Suprapubic skin (tissue), 4 donors: Measurements from ENCODE around the gene DNAAF1. TPM values are rescaled to one million over a fixed set of nuclear protein-coding genes. Genes with fewer than 3 reads are reported as not detected.

Experiments
- DNase-seq, 2 donors: peaks; one replicate each; pipeline ENCODE4 v3.0.0-alpha.2; 2019; ENCODE audit warnings: low spot score in 2 of 2
- H3K27ac ChIP-seq: fragments of 200-600 bp; sonication (generic); one replicate; pipeline ENCODE4 v1.5.1; 2019
- H3K27me3 ChIP-seq: fragments of 200-600 bp; sonication (generic); one replicate; pipeline ENCODE4 v1.5.1; 2019
- H3K36me3 ChIP-seq: fragments of 200-600 bp; sonication (generic); one replicate; pipeline ENCODE4 v1.5.1; 2019
- H3K4me1 ChIP-seq: fragments of 200-600 bp; sonication (generic); one replicate; pipeline ENCODE4 v1.5.1; 2019
- H3K4me3 ChIP-seq: fragments of 200-600 bp; sonication (generic); one replicate; pipeline ENCODE4 v1.5.1; 2019; ENCODE audit warnings: mild to moderate bottlenecking
- H3K9me3 ChIP-seq: fragments of 200-600 bp; sonication (generic); one replicate; pipeline ENCODE4 v1.5.1; 2019
- EP300 ChIP-seq: sonication (generic); formaldehyde crosslinking; IDR thresholded peaks from one replicate; pipeline ENCODE4 v1.6.1; 2017; ENCODE audit warnings: antibody characterized with exemption
- POLR2A ChIP-seq, 2 donors: fragments of 450-650 bp; IDR thresholded peaks; one replicate each; pipeline ENCODE4 v1.6.1; 2017; ENCODE audit warnings: antibody characterized with exemption in 2 of 2, mild to moderate bottlenecking in 2 of 2, moderate library complexity in 2 of 2
- POLR2AphosphoS5 ChIP-seq, 3 donors: sonication (generic); formaldehyde crosslinking; IDR thresholded peaks; one replicate each; pipeline ENCODE4 v1.6.1; 2017; ENCODE audit warnings: antibody characterized with exemption in 3 of 3
- whole genome bisulfite sequencing: methylation state at CpG from one replicate; pipeline ENCODE4 v1.1.5; 2018; 5-methylcytosine and 5-hydroxymethylcytosine counted together
- total RNA-seq, 4 donors: library from RNA; depleted of rRNA; stranded (reverse); fragments of >200 nt; gene quantifications; one replicate each; pipeline ENCODE4 v1.1.0, GENCODE V29; 2016
- TF ChIP-seq, protein P1 (sequence below), 2 donors: fragments of 200-600 bp in 1 of 2; fragments of 450-650 bp in 1 of 2; sonication (generic) in 1 of 2; IDR thresholded peaks; one replicate each; pipeline ENCODE4 v1.5.1; 2016 to 2019; ENCODE audit warnings: antibody characterized with exemption in 2 of 2, mild to moderate bottlenecking in 1 of 2, moderate library complexity in 1 of 2

The DNAAF1 gene
- total RNA-seq, 4 donors from 2014 or later = 0.72 to 0.89 TPM; not detected in 2

DNA sequence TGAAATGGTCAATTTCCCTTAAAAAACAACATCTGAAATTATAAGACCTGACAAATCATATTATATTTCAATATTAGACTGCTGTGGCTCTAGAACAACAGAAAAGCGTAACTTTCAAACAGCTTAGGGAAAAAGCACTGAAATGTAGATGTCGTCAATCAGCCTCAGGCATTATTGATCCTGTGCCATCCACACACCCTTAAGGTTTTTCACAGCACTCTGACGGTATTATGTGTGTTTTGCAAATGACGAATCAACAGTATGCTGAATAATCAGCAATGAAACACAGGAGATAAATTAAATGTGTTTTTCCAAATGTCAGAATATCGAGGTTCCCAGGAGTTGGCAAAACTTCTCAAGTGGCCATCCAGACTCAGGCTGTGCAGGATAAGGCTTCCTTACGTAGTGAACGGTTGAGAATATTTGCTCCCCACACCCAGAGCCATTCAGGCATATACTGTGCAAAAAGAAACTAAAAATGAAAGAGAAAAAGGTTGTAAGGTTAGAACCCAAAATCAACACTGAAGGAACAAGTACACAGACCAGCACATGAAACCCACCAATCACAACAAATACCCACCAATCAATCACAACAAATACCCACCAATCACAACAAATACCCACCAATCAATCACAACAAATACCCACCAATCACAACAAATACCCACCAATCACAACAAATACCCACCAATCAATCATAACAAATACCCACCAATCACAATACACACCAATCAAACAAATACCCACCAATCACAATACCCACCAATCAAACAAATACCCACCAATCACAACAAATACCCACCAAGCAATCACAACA lies 20.6 kb upstream of the DNAAF1 start:
- Histone ChIP-seq H3K27me3 (no peaks in the 10 kb centered on the region), H3K4me1 (peaks cover 3% of the 10 kb centered on the region), H3K27ac (no peak overlapping the region), H3K36me3 (peaks cover 37% of the 10 kb centered on the region), H3K4me3 (no peak overlapping the region), H3K9me3 (no peaks in the 10 kb centered on the region)
- WGBS = 84% methylated on average over 7 of the region's 7 CpGs
- TF ChIP-seq POLR2A (IDR thresholded peaks at IDR 0.05) (no peak), POLR2AphosphoS5 (IDR thresholded peaks at IDR 0.05) (no peak), EP300 (no peak)
- TF ChIP-seq, protein P1, sequence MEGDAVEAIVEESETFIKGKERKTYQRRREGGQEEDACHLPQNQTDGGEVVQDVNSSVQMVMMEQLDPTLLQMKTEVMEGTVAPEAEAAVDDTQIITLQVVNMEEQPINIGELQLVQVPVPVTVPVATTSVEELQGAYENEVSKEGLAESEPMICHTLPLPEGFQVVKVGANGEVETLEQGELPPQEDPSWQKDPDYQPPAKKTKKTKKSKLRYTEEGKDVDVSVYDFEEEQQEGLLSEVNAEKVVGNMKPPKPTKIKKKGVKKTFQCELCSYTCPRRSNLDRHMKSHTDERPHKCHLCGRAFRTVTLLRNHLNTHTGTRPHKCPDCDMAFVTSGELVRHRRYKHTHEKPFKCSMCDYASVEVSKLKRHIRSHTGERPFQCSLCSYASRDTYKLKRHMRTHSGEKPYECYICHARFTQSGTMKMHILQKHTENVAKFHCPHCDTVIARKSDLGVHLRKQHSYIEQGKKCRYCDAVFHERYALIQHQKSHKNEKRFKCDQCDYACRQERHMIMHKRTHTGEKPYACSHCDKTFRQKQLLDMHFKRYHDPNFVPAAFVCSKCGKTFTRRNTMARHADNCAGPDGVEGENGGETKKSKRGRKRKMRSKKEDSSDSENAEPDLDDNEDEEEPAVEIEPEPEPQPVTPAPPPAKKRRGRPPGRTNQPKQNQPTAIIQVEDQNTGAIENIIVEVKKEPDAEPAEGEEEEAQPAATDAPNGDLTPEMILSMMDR (IDR thresholded peaks at IDR 0.05) = no peak
- DNase-seq = no peak

DNA sequence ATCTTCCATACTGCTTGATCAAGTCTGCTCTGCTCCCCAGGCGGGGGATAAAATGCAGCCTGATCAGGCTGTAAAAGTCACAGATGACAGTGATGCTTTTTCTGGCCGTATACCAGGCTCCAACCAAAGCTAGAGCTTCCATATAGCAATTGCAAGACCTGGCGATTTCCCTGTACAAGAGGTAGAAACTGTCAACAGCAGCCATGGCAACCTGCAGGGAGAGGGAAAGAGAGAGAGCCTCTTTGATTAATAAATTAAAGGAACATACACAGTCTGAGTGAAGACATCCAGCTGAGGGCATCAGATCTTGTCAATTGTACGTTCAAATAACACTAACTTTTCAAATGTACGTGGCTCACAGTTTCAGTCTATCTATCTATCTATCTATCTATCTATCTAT lies 14.0 kb upstream of the DNAAF1 start:
- 85% methylated on average over 5 of the region's 5 CpGs for WGBS
- Histone ChIP-seq H3K36me3 (peaks cover 33% of the 10 kb centered on the region), H3K9me3 (no peaks in the 10 kb centered on the region), H3K4me3 (no peak overlapping the region), H3K4me1 (no peaks in the 10 kb centered on the region), H3K27ac (no peak overlapping the region), H3K27me3 (no peaks in the 10 kb centered on the region)
- no peak for DNase-seq
- TF ChIP-seq POLR2AphosphoS5 (IDR thresholded peaks at IDR 0.05) (no peak), EP300 (no peak)

DNA sequence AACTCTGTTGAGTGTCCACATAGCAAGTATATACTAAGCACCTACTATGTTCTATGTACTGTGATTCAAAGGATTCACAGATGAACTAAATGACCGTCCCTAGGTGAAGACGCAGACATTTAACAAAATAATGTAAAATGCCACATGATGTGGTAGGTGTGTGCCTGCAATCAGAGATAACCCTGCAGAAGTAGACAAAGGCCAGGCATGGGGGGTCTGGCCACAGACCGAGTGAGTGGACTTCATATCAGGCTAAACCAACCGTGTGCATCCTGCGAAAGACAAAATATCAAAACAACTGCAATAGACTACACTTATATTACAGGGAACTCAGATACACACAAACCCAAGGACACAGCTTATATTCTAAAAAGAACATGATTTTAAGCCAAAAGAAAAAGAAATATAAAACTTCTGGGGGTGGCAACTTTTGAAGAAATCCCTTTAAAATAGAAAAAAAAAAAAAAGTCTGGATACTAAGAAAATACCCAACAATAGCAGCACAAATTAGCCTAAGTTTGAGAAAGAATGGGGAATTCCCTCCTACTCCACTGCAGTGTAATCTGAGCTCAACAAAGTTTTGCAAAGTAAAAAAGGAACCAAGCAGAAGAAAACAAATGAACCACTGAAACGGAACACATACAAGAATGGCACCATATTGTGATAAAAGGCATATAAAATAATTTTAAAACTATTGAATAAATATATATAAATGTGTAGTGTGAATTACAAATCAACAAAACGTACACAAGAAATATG lies 12.4 kb upstream of the DNAAF1 start:
- Histone ChIP-seq H3K36me3 (peaks cover 31% of the 10 kb centered on the region), H3K9me3 (no peaks in the 10 kb centered on the region), H3K4me3 (no peak overlapping the region), H3K27me3 (no peaks in the 10 kb centered on the region), H3K4me1 (no peaks in the 10 kb centered on the region), H3K27ac (no peak overlapping the region)
- TF ChIP-seq EP300 (no peak), POLR2AphosphoS5 (IDR thresholded peaks at IDR 0.05) (no peak), POLR2A (IDR thresholded peaks at IDR 0.05) (no peak)
- TF ChIP-seq, protein P1 (IDR thresholded peaks at IDR 0.05) = no peak
- no peak for DNase-seq
- 91% methylated on average over 7 of the region's 7 CpGs for WGBS

DNA sequence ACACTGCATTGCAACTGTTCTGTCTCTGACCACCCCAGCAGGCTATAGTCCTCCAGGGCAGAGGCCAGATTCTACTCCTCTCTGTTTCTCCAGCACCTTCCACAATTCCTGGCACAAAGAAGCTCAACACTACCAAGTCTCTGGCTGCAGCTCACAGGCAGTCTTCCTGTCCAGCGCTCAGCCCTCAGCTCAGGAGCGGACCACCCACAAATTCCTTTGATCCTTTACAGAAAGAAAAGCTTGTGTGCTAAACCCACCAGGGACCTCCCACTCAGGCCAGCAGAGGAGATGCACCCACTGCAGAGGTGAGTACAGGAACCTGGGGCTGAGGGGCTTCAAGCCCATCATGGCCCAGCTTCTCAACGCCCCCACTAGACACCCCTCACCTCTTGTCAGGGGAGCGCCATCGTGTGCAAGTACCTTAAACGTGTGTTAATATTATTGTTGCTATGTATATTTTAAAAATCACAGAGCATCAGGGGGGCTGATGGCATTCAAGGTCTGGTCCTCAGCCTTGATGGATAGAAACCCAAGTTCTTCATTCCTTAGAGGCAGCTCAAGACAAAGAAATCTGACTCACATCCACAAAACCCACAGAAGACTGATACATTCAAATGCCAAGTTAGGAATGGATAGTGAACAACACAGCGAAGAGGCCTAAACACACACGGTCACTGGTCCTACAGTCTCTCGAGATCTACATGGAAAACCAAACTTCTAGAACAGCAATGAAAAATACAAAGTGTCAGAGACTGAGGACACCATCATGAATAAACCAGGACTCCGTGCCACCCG lies 8.6 kb upstream of the DNAAF1 start:
- H3K27ac ChIP-seq = no peak overlapping the region
- no peaks in the 10 kb centered on the region for H3K9me3 ChIP-seq
- no peaks in the 10 kb centered on the region for H3K27me3 ChIP-seq
- no peak for TF ChIP-seq EP300
- TF ChIP-seq POLR2AphosphoS5 (IDR thresholded peaks at IDR 0.05) = no peak
- no peak for TF ChIP-seq POLR2A (IDR thresholded peaks at IDR 0.05)
- TF ChIP-seq, protein P1 (IDR thresholded peaks at IDR 0.05) = no peak
- no peaks in the 10 kb centered on the region for H3K36me3 ChIP-seq
- peaks cover 6% of the 10 kb centered on the region for H3K4me1 ChIP-seq
- DNase-seq = no peak
- no peak overlapping the region for H3K4me3 ChIP-seq
- WGBS = 89% methylated on average over 11 of the region's 11 CpGs

DNA sequence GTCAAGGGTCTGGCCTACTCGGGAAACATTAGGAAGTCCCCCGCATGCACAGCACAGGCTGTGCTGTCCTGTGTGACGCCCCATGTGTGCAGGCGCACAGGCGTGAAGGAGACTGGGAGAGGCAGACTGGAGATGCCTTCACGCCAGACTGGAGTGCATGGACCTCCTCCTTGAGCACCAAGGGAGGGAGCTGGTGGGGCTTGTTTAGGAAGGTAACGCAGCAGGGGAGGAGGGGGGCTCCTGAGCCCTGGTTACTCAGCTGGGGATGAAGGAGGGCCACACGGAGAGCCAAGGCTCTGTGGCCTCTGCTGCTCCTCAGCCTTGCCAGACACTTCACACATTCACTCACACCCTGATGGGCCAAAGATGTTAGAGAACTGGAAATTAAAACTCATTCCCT lies 7.8 kb upstream of the DNAAF1 start:
- no peak overlapping the region for H3K27ac ChIP-seq
- no peak overlapping the region for H3K4me3 ChIP-seq
- H3K36me3 ChIP-seq = no peaks in the 10 kb centered on the region
- no peak for TF ChIP-seq POLR2A (IDR thresholded peaks at IDR 0.05)
- no peak for TF ChIP-seq POLR2AphosphoS5 (IDR thresholded peaks at IDR 0.05)
- TF ChIP-seq EP300 = no peak
- TF ChIP-seq, protein P1 (IDR thresholded peaks at IDR 0.05) = no peak
- H3K9me3 ChIP-seq = no peaks in the 10 kb centered on the region
- peaks cover 6% of the 10 kb centered on the region for H3K4me1 ChIP-seq
- no peak for DNase-seq
- no peaks in the 10 kb centered on the region for H3K27me3 ChIP-seq
- WGBS = 76% methylated on average over 6 of the region's 8 CpGs
